ENCODE measurements around the gene DNAH17. TPM values are rescaled to one million over a fixed set of nuclear protein-coding genes. Genes with fewer than 3 reads are reported as not detected.

Gene DNAH17
- total and polyA plus RNA-seq, 2 donors = 0.28 to 0.30 TPM

DNA sequence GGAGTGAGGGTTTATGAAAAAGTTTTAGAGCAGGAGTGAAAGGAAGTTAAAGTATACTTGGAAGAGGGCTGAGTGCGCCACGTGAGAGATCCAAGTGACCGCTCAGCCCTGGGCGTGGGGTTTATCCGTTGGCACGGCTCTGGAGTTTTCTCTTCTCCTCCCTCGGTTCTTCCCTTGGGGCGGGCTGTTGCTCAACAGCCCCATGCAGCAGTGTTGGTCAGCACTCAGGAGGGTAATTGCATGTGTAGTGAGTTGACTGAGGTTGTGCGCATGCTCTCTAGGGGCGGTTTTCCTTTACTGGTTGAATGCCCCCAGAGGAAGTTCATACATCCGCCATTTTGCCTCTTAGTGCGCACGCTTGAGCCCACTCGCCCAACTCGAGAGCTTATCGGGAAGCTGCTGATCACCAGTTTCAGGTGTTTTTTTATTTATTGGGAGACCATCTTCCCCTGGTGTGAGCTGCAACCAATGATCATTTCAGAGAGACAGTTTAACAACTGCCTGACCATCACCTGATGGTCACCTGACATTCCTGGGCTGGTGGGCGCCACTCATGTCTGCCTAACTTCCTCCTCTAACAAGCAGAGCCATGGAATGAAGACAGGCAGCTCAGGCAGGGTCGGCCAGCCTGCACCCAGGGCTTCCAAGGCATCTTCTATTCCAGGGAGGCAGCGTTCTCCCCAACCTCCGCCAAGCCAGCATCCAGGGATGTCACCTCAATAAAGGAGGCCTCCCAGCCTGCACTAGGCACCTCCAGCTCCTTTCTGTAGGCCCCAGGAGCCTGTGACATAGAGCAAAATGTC lies 41.3 kb upstream of the DNAH17 start:
- Histone ChIP-seq H3K27me3 (ENCODE audit: control insufficient read depth in 2 of 2, insufficient read depth in 1 of 2, low read length in 1 of 2) (no peaks in the 10 kb centered on the region), H3K9me3 (ENCODE audit: control insufficient read depth in 2 of 2, insufficient read depth in 1 of 2, low read length in 1 of 2) (no peaks in the 10 kb centered on the region), H3K27ac (ENCODE audit: low read depth in 1 of 2, low read length in 1 of 2) (no peak overlapping the region), H3K4me3 (ENCODE audit: low read length in 2 of 2) (no peak overlapping the region), H3K4me1 (ENCODE audit: control insufficient read depth in 2 of 2, insufficient read depth in 2 of 2, low read length in 2 of 2) (no peaks in the 10 kb centered on the region), H3K36me3 (ENCODE audit: control insufficient read depth in 2 of 2, insufficient read depth in 2 of 2, low read length in 1 of 2) (no peaks in the 10 kb centered on the region)
- DNase-seq (ENCODE audit: low read depth in 6 of 9, low spot score in 9 of 9) = no peak
- 96% methylated on average over 20 of the region's 20 CpGs for WGBS

DNA sequence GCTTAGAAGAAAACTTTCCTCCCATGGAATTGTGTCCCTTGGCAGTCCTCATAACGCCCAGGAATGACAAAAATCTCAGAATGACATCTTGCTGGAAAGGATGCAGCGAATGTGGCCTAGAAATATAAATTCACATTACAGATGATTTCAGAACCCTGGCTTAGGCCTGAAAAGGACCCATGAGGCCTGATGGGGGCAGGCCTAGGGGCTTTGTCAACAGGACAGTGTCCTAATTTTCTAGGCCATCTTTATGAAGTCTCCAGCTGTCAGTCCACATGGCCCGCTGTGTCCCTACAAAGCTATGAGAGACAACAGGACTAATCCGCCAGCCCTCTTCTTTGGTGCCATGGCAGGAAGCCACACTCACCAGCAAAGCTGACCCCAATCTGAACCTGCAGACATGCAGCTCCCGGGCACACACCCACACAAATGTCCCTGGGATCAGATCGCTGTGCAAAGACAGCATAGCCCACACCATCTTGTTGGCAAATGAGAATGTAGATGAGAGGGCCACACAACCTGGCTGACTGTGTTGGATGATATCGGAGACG lies 40.4 kb upstream of the DNAH17 start:
- Histone ChIP-seq H3K4me1 (ENCODE audit: control insufficient read depth in 2 of 2, insufficient read depth in 2 of 2, low read length in 2 of 2) (no peaks in the 10 kb centered on the region), H3K27ac (ENCODE audit: low read depth in 1 of 2, low read length in 1 of 2) (no peak overlapping the region), H3K36me3 (ENCODE audit: control insufficient read depth in 2 of 2, insufficient read depth in 2 of 2, low read length in 1 of 2) (no peaks in the 10 kb centered on the region), H3K9me3 (ENCODE audit: control insufficient read depth in 2 of 2, insufficient read depth in 1 of 2, low read length in 1 of 2) (no peaks in the 10 kb centered on the region), H3K27me3 (ENCODE audit: control insufficient read depth in 2 of 2, insufficient read depth in 1 of 2, low read length in 1 of 2) (no peaks in the 10 kb centered on the region), H3K4me3 (ENCODE audit: low read length in 2 of 2) (no peak overlapping the region)
- 96% methylated on average over 8 of the region's 8 CpGs for WGBS
- DNase-seq (ENCODE audit: low read depth in 6 of 9, low spot score in 9 of 9) = no peak

- no peaks in the 10 kb centered on the region for H3K36me3 ChIP-seq (ENCODE audit: control insufficient read depth in 2 of 2, insufficient read depth in 2 of 2, low read length in 1 of 2)
- WGBS = 93% methylated on average over 13 of the region's 13 CpGs
- H3K27ac ChIP-seq (ENCODE audit: low read depth in 1 of 2, low read length in 1 of 2) = no peak overlapping the region
- H3K27me3 ChIP-seq (ENCODE audit: control insufficient read depth in 2 of 2, insufficient read depth in 1 of 2, low read length in 1 of 2) = peaks cover 0 to under 1% of the 10 kb centered on the region in 2 donors
- DNase-seq (ENCODE audit: low read depth in 6 of 9, low spot score in 9 of 9) = no peak
- H3K4me3 ChIP-seq (ENCODE audit: low read length in 2 of 2) = no peak overlapping the region
- no peaks in the 10 kb centered on the region for H3K9me3 ChIP-seq (ENCODE audit: control insufficient read depth in 2 of 2, insufficient read depth in 1 of 2, low read length in 1 of 2)
- H3K4me1 ChIP-seq (ENCODE audit: control insufficient read depth in 2 of 2, insufficient read depth in 2 of 2, low read length in 2 of 2) = no peaks in the 10 kb centered on the region
Measured at GRCh38 chr17:78616946-78617345, 39.8 kb upstream of the DNAH17 start.

GRCh38 chr17:78615631-78616030 lies 38.4 kb upstream of the DNAH17 start:
- Histone ChIP-seq H3K36me3 (ENCODE audit: control insufficient read depth in 2 of 2, insufficient read depth in 2 of 2, low read length in 1 of 2) (no peaks in the 10 kb centered on the region), H3K4me3 (ENCODE audit: low read length in 2 of 2) (no peak overlapping the region), H3K27ac (ENCODE audit: low read depth in 1 of 2, low read length in 1 of 2) (no peak overlapping the region), H3K4me1 (ENCODE audit: control insufficient read depth in 2 of 2, insufficient read depth in 2 of 2, low read length in 2 of 2) (no peaks in the 10 kb centered on the region), H3K27me3 (ENCODE audit: control insufficient read depth in 2 of 2, insufficient read depth in 1 of 2, low read length in 1 of 2) (peaks cover 0 to 5% of the 10 kb centered on the region in 2 donors), H3K9me3 (ENCODE audit: control insufficient read depth in 2 of 2, insufficient read depth in 1 of 2, low read length in 1 of 2) (no peaks in the 10 kb centered on the region)
- no peak for DNase-seq (ENCODE audit: low read depth in 6 of 9, low spot score in 9 of 9)
- 93% methylated on average over 13 of the region's 13 CpGs for WGBS

GRCh38 chr17:78613416-78613815 lies 36.2 kb upstream of the DNAH17 start:
- H3K9me3 ChIP-seq (ENCODE audit: control insufficient read depth in 2 of 2, insufficient read depth in 1 of 2, low read length in 1 of 2) = no peaks in the 10 kb centered on the region
- H3K4me1 ChIP-seq (ENCODE audit: control insufficient read depth in 2 of 2, insufficient read depth in 2 of 2, low read length in 2 of 2) = no peaks in the 10 kb centered on the region
- 93% methylated on average over 11 of the region's 11 CpGs for WGBS
- no peak overlapping the region for H3K4me3 ChIP-seq (ENCODE audit: low read length in 2 of 2)
- DNase-seq (ENCODE audit: low read depth in 6 of 9, low spot score in 9 of 9) = no peak
- peaks cover 0 to 5% of the 10 kb centered on the region in 2 donors for H3K27me3 ChIP-seq (ENCODE audit: control insufficient read depth in 2 of 2, insufficient read depth in 1 of 2, low read length in 1 of 2)
- H3K36me3 ChIP-seq (ENCODE audit: control insufficient read depth in 2 of 2, insufficient read depth in 2 of 2, low read length in 1 of 2) = no peaks in the 10 kb centered on the region
- H3K27ac ChIP-seq (ENCODE audit: low read depth in 1 of 2, low read length in 1 of 2) = no peak overlapping the region

- 71% methylated on average over 6 of the region's 6 CpGs for WGBS
- Histone ChIP-seq H3K27me3 (ENCODE audit: control insufficient read depth in 2 of 2, insufficient read depth in 1 of 2, low read length in 1 of 2) (peaks cover 0 to 5% of the 10 kb centered on the region in 2 donors), H3K4me1 (ENCODE audit: control insufficient read depth in 2 of 2, insufficient read depth in 2 of 2, low read length in 2 of 2) (no peaks in the 10 kb centered on the region), H3K9me3 (ENCODE audit: control insufficient read depth in 2 of 2, insufficient read depth in 1 of 2, low read length in 1 of 2) (no peaks in the 10 kb centered on the region), H3K36me3 (ENCODE audit: control insufficient read depth in 2 of 2, insufficient read depth in 2 of 2, low read length in 1 of 2) (no peaks in the 10 kb centered on the region), H3K4me3 (ENCODE audit: low read length in 2 of 2) (no peak overlapping the region), H3K27ac (ENCODE audit: low read depth in 1 of 2, low read length in 1 of 2) (no peak overlapping the region)
- no peak for DNase-seq (ENCODE audit: low read depth in 6 of 9, low spot score in 9 of 9)
Measured at GRCh38 chr17:78611607-78612006, 34.4 kb upstream of the DNAH17 start.

GRCh38 chr17:78610951-78611511 lies 33.8 kb upstream of the DNAH17 start:
- WGBS = 67% methylated on average over 10 of the region's 10 CpGs

GRCh38 chr17:78609191-78609641 lies 32.0 kb upstream of the DNAH17 start:
- Histone ChIP-seq H3K4me1 (ENCODE audit: control insufficient read depth in 2 of 2, insufficient read depth in 2 of 2, low read length in 2 of 2) (no peaks in the 10 kb centered on the region), H3K27ac (ENCODE audit: low read depth in 1 of 2, low read length in 1 of 2) (no peak overlapping the region), H3K9me3 (ENCODE audit: control insufficient read depth in 2 of 2, insufficient read depth in 1 of 2, low read length in 1 of 2) (no peaks in the 10 kb centered on the region), H3K4me3 (ENCODE audit: low read length in 2 of 2) (no peak overlapping the region), H3K27me3 (ENCODE audit: control insufficient read depth in 2 of 2, insufficient read depth in 1 of 2, low read length in 1 of 2) (peaks cover 2 to 5% of the 10 kb centered on the region in 2 donors), H3K36me3 (ENCODE audit: control insufficient read depth in 2 of 2, insufficient read depth in 2 of 2, low read length in 1 of 2) (no peaks in the 10 kb centered on the region)
- WGBS = 79% methylated on average over 8 of the region's 8 CpGs
- DNase-seq (ENCODE audit: low read depth in 6 of 9, low spot score in 9 of 9) = no peak

More at GRCh38 chr17:78610951-78611511, 33.8 kb upstream of the DNAH17 start:
- Histone ChIP-seq H3K36me3 (ENCODE audit: control insufficient read depth in 2 of 2, insufficient read depth in 2 of 2, low read length in 1 of 2) (no peaks in the 10 kb centered on the region), H3K4me1 (ENCODE audit: control insufficient read depth in 2 of 2, insufficient read depth in 2 of 2, low read length in 2 of 2) (no peaks in the 10 kb centered on the region), H3K9me3 (ENCODE audit: control insufficient read depth in 2 of 2, insufficient read depth in 1 of 2, low read length in 1 of 2) (no peaks in the 10 kb centered on the region), H3K4me3 (ENCODE audit: low read length in 2 of 2) (no peak overlapping the region), H3K27me3 (ENCODE audit: control insufficient read depth in 2 of 2, insufficient read depth in 1 of 2, low read length in 1 of 2) (peaks cover 0 to 5% of the 10 kb centered on the region in 2 donors), H3K27ac (ENCODE audit: low read depth in 1 of 2, low read length in 1 of 2) (no peak overlapping the region)
- no peak for DNase-seq (ENCODE audit: low read depth in 6 of 9, low spot score in 9 of 9)

GRCh38 chr17:78608804-78609186 lies 31.6 kb upstream of the DNAH17 start:
- no peaks in the 10 kb centered on the region for H3K9me3 ChIP-seq (ENCODE audit: control insufficient read depth in 2 of 2, insufficient read depth in 1 of 2, low read length in 1 of 2)
- WGBS = 91% methylated on average over 8 of the region's 8 CpGs
- no peak for DNase-seq (ENCODE audit: low read depth in 6 of 9, low spot score in 9 of 9)
- no peak overlapping the region for H3K4me3 ChIP-seq (ENCODE audit: low read length in 2 of 2)
- peaks cover 2 to 5% of the 10 kb centered on the region in 2 donors for H3K27me3 ChIP-seq (ENCODE audit: control insufficient read depth in 2 of 2, insufficient read depth in 1 of 2, low read length in 1 of 2)
- H3K4me1 ChIP-seq (ENCODE audit: control insufficient read depth in 2 of 2, insufficient read depth in 2 of 2, low read length in 2 of 2) = no peaks in the 10 kb centered on the region
- no peak overlapping the region for H3K27ac ChIP-seq (ENCODE audit: low read depth in 1 of 2, low read length in 1 of 2)
- no peaks in the 10 kb centered on the region for H3K36me3 ChIP-seq (ENCODE audit: control insufficient read depth in 2 of 2, insufficient read depth in 2 of 2, low read length in 1 of 2)
